Vagina (tissue), 2 donors: Measurements from ENCODE around the gene CEP128. TPM values are rescaled to one million over a fixed set of nuclear protein-coding genes. Genes with fewer than 3 reads are reported as not detected.
A peak's percentile ranks its signal among the peaks of the same experiment; 100 is the strongest.

ENCODE experiments used
- DNase-seq, 2 donors: peaks; one replicate each; pipeline ENCODE4 v3.0.0-alpha.2; 2017; ENCODE audit errors: extremely low spot score in 2 of 2
- H3K27ac ChIP-seq: fragments of 200-600 bp; sonication (generic); one replicate; pipeline ENCODE4 v1.5.1; 2019
- H3K27me3 ChIP-seq: fragments of 200-600 bp; sonication (generic); one replicate; pipeline ENCODE4 v1.5.1; 2019
- H3K36me3 ChIP-seq, 2 donors: fragments of 200-600 bp; sonication (generic); one replicate each; pipeline ENCODE4 v1.5.1; 2017 to 2019
- H3K4me1 ChIP-seq: fragments of 200-600 bp; sonication (generic); one replicate; pipeline ENCODE4 v1.5.1; 2019
- H3K4me3 ChIP-seq, 2 donors: fragments of 200-600 bp; sonication (generic); 1 replicate in 1 of 2; 2 replicates in 1 of 2; pipeline ENCODE4 v1.5.1; 2016 to 2019
- H3K9me3 ChIP-seq: fragments of 200-600 bp; sonication (generic); one replicate; pipeline ENCODE4 v1.5.1; 2019
- POLR2A ChIP-seq, 2 donors: fragments of 450-650 bp; IDR thresholded peaks; one replicate each; pipeline ENCODE4 v1.6.1; 2017; ENCODE audit warnings: antibody characterized with exemption in 2 of 2, mild to moderate bottlenecking in 2 of 2, moderate library complexity in 2 of 2
- POLR2AphosphoS5 ChIP-seq, 2 donors: sonication (generic); formaldehyde crosslinking; IDR thresholded peaks; one replicate each; pipeline ENCODE4 v1.9.0; 2017; ENCODE audit warnings: antibody characterized with exemption in 2 of 2, mild to moderate bottlenecking in 2 of 2, low read depth in 1 of 2; ENCODE audit not compliant: insufficient read depth in 1 of 2
- intact Hi-C: fragments of 100-400 bp; cut with DNase I; formaldehyde crosslinking; loops from one replicate; pipeline ENCODE4 v1.15.1; 2023
- total RNA-seq: library from RNA; depleted of rRNA; stranded (reverse); fragments of >200 nt; gene quantifications from one replicate; pipeline ENCODE4 v1.2.3, GENCODE V29; 2016
- TF ChIP-seq, protein P1 (sequence below), 3 experiments: fragments of 450-650 bp in 2 of 3; fragments of 200-600 bp in 1 of 3; sonication (generic) in 1 of 3; IDR thresholded peaks; one replicate each; pipeline ENCODE4 v1.5.1; 2017 to 2019; ENCODE audit warnings: antibody characterized with exemption in 3 of 3, mild to moderate bottlenecking in 2 of 3, moderate library complexity in 2 of 3

CEP128 gene
- total RNA-seq, 1 donor from 2014 or later = 6.6 TPM

DNA sequence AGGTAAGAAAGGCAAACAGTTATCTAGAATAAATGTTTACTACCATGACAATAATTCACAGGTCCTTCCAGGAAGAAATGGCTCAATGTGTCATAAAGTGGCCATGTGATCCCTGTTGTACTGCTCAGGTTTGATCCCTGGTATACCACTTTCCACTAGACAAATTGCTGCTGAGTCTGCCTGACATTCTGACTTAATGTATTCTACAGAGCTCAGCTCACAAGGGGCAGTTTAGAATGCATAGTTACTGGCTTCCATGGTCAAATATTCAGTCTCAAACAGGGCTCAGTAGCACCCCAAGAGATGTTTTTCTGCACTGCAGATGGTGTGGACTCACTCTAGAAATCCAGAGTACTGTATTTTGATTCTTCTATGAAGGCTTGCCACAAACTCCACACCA, 35.7 kb upstream of the CEP128 start:
- Histone ChIP-seq H3K27ac (no peak overlapping the region), H3K4me3 (no peak overlapping the region), H3K27me3 (no peaks in the 10 kb centered on the region), H3K9me3 (no peaks in the 10 kb centered on the region), H3K4me1 (peaks cover 22% of the 10 kb centered on the region), H3K36me3 (no peaks in the 10 kb centered on the region)
- DNase-seq = no peak
- intact Hi-C loops = no loop called here
- no peak for TF ChIP-seq POLR2AphosphoS5 (IDR thresholded peaks at IDR 0.05; ENCODE audit: insufficient read depth in 1 of 2, low read depth in 1 of 2)
- TF ChIP-seq, protein P1, sequence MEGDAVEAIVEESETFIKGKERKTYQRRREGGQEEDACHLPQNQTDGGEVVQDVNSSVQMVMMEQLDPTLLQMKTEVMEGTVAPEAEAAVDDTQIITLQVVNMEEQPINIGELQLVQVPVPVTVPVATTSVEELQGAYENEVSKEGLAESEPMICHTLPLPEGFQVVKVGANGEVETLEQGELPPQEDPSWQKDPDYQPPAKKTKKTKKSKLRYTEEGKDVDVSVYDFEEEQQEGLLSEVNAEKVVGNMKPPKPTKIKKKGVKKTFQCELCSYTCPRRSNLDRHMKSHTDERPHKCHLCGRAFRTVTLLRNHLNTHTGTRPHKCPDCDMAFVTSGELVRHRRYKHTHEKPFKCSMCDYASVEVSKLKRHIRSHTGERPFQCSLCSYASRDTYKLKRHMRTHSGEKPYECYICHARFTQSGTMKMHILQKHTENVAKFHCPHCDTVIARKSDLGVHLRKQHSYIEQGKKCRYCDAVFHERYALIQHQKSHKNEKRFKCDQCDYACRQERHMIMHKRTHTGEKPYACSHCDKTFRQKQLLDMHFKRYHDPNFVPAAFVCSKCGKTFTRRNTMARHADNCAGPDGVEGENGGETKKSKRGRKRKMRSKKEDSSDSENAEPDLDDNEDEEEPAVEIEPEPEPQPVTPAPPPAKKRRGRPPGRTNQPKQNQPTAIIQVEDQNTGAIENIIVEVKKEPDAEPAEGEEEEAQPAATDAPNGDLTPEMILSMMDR (IDR thresholded peaks at IDR 0.05) = no peak
- TF ChIP-seq POLR2A (IDR thresholded peaks at IDR 0.05) = no peak

DNA sequence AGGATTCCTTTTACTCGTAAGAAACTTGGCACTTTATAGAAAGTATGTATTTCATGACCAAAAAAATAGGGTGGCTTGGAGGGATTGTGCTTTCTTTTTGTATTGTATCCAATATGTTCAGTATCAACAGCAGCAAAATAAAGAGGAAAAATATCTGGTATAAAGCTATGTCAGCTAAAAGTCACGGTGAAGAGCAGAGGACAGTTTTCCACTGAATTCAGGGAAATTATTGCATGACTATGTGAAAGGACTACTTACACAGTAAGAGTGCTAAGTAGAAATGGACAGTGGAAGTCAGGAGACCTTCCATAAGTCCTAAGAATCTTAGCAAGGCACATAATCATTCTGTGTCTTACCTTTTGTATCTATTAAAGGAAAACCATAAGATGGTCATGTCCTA, 33.1 kb upstream of the CEP128 start:
- Histone ChIP-seq H3K36me3 (no peaks in the 10 kb centered on the region), H3K4me3 (no peak overlapping the region), H3K27ac (peak overlapping the region; percentile 18), H3K9me3 (no peaks in the 10 kb centered on the region), H3K4me1 (peaks cover 22% of the 10 kb centered on the region), H3K27me3 (no peaks in the 10 kb centered on the region)
- no peak for DNase-seq
- TF ChIP-seq POLR2A (IDR thresholded peaks at IDR 0.05) = no peak
- TF ChIP-seq POLR2AphosphoS5 (IDR thresholded peaks at IDR 0.05; ENCODE audit: insufficient read depth in 1 of 2, low read depth in 1 of 2) = no peak
- TF ChIP-seq, protein P1 (IDR thresholded peaks at IDR 0.05) = no peak
- intact Hi-C loops = no loop called here

DNA sequence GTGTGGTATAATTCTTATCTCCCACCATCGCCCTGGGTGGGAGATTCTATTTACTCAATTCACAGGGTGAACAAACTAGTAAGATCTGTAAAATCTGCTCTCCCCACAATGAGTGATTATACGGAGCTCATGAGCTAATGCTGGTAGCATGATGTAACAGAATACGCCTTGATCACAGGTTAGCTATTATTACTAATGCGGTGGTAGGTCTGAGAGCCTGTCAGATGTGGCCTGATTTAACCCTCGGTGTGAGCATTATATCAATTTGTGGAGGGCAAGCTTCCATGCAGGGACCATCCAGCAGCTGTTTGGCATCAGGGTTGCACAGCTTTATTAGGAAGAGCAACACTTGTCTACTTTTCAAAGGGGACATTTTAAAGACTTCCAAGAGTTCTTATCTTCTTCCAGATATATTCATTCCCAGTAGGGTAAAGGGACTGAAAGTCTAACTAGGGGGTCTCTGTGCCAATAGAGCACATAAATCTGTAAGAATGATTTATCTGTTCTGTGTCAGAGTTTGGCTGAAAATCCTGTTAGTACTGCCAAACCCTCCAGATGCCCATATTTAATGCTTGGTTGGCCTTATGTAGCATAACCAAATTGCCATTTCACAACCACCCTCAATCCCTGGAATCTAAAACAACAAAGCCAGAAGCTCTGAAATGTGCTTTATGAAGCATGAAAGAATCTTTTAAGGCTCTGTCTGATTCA, 32.5 kb upstream of the CEP128 start:
- TF ChIP-seq POLR2A (IDR thresholded peaks at IDR 0.05) (no peak), POLR2AphosphoS5 (IDR thresholded peaks at IDR 0.05; ENCODE audit: insufficient read depth in 1 of 2, low read depth in 1 of 2) (no peak)
- TF ChIP-seq, protein P1 (IDR thresholded peaks at IDR 0.05) = no peak
- Histone ChIP-seq H3K4me3 (no peak overlapping the region), H3K36me3 (no peaks in the 10 kb centered on the region), H3K27ac (peak overlapping the region; percentile 18), H3K9me3 (no peaks in the 10 kb centered on the region), H3K27me3 (no peaks in the 10 kb centered on the region), H3K4me1 (peaks cover 22% of the 10 kb centered on the region)
- no peak for DNase-seq
- intact Hi-C loops = no loop called here

DNA sequence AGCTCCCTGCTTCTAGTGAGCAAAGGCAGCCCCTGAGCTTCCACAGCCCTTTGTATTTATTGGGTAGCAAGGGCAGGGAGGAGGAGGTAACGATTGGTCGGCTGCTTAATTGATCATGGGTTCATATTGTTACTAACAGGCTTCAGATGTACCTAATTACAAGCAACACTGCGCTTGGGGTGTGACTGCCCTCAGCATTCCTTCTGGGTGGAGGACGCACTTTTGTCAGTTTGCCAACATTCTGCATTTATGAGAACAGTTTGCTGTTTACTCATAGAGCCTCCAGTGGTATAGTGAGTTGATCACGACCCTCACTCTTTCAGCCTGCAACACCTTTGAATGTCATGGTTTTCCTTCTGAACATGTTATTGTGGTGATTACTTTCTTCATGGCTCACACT, 23.5 kb upstream of the CEP128 start:
- Histone ChIP-seq H3K9me3 (no peaks in the 10 kb centered on the region), H3K27me3 (no peaks in the 10 kb centered on the region), H3K27ac (no peak overlapping the region), H3K4me3 (no peak overlapping the region), H3K4me1 (no peaks in the 10 kb centered on the region), H3K36me3 (no peaks in the 10 kb centered on the region)
- no peak for DNase-seq
- TF ChIP-seq POLR2A (IDR thresholded peaks at IDR 0.05) (no peak), POLR2AphosphoS5 (IDR thresholded peaks at IDR 0.05; ENCODE audit: insufficient read depth in 1 of 2, low read depth in 1 of 2) (no peak)
- TF ChIP-seq, protein P1 (IDR thresholded peaks at IDR 0.05) = no peak
- intact Hi-C loops = no loop called here

DNA sequence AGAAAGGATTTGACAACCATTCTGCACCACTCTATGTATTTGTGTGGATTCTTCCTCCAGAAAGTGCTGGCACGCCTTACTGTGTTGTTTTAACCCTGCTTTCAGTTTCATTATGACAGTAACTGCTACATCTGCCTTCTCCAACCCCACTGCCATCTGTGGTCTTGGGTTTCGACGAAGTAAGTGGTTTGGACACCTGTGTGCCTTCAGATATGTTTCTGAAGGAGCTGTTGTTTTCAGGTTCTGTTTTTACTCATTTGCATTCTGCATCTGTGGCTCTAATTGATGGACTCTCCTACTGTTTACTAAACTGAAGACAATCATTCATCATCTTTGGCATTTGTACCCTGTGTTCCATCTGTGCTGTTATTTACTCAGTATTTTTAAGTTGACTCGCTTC, 18.0 kb upstream of the CEP128 start:
- intact Hi-C loops = no loop called here
- no peaks in the 10 kb centered on the region for H3K27me3 ChIP-seq
- no peaks in the 10 kb centered on the region for H3K36me3 ChIP-seq
- no peak overlapping the region for H3K27ac ChIP-seq
- TF ChIP-seq POLR2AphosphoS5 (IDR thresholded peaks at IDR 0.05; ENCODE audit: insufficient read depth in 1 of 2, low read depth in 1 of 2) (no peak), POLR2A (IDR thresholded peaks at IDR 0.05) (no peak)
- TF ChIP-seq, protein P1 (IDR thresholded peaks at IDR 0.05) = no peak
- H3K9me3 ChIP-seq = no peaks in the 10 kb centered on the region
- H3K4me3 ChIP-seq = no peak overlapping the region
- DNase-seq = no peak
- peaks cover 8% of the 10 kb centered on the region for H3K4me1 ChIP-seq
